Superior temporal gyrus (tissue), 1 donor: ENCODE results near the gene ALAD.
"Not testable (repeated sequence)": the region's sequence is repeated elsewhere in the genome, so short reads cannot be mapped to it uniquely, and the experiment has no call there.

Experiments used
- DNase-seq: peaks from one replicate; pipeline ENCODE4 v3.0.0-alpha.2; 2016; ENCODE audit errors: extremely low spot score

The ALAD gene

DNA sequence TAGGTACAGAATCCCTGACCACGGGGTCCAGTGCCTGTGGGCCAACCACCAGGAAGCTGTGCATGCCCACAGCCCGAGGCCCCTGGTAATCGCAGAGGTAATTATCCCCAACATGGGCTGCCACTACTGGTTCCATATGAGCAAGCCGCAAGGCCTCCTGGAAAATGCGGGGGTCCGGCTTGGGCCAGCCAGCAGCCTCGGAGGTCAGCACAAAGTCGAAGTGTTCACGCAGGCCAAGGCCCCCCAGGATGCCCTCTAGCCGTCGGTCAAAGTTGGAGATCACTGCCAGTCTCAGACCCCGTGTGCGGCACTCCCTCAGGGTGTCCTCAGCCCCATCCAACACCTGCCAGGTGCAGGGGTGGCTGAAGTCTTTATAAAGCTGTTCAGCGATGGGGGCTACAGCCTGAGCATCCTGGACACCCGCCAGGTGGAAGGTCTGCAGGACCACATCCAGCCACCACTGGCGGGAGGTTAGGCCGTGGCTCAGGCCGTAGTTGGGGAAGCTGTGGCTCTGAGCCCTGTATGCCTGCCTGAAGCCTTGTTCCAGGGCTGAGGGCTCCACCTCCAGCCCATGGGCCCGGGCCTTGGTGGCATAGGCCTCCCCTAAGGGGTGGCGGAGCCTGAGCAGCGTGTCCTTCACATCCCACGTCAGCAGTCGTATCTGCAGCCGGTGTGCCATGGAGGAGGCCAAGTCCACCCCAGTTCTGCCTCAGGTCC lies 27.2 kb downstream of the ALAD start:
- no peak for DNase-seq

- DNase-seq, result no peak
Observed at GRCh38 chr9:113373256-113373655, 27.8 kb downstream of the ALAD start.

DNA sequence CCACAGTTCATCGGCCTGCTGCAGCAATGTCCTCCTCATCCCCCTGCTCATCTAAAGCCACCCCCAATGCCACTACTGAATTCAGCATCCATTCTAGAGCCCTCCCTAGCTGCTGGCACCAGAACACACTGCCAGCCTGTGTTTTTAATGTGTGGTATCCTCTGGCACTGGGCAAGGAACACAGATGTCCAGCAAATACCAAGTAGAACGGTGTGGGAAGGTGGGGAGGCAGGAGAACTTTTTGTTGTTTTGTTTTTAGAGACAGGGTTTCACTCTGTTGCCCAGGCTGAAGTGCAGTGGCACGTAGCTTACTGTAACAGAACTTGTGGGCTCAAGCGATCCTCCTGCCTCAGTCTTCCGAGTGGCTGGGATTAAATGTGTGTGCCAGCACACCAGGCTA lies 29.0 kb downstream of the ALAD start:
- DNase-seq, result no peak

DNA sequence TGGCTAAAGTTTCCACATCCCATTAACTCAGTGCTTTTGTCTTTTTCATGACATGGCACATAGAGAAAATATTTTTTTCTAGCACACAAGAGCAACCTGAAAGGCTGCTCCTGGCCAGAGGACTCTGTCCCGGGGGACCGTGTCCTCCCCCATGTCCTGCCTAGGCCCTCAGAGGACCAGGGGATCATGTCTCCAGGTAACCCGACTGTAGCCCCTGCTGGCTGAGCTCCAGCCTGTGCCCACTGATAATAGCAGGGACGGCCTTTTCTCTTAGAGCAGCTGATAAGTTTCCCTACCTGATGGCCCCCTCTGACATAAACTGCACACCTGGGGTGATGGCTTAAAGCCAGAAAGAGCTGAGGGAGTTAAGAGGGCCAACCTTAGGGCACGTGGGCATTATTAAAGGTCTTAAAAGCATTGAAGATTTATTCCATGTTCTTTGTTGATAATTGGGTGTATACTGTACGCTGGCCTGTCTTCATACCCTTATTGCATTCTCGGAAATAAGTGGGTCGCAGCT lies 30.2 kb downstream of the ALAD start:
- no peak for DNase-seq

GRCh38 chr9:113369855-113370140 lies 31.3 kb downstream of the ALAD start:
- DNase-seq, result no peak

- DNase-seq, result no peak
Observed at GRCh38 chr9:113368982-113369854, 31.9 kb downstream of the ALAD start.

DNA sequence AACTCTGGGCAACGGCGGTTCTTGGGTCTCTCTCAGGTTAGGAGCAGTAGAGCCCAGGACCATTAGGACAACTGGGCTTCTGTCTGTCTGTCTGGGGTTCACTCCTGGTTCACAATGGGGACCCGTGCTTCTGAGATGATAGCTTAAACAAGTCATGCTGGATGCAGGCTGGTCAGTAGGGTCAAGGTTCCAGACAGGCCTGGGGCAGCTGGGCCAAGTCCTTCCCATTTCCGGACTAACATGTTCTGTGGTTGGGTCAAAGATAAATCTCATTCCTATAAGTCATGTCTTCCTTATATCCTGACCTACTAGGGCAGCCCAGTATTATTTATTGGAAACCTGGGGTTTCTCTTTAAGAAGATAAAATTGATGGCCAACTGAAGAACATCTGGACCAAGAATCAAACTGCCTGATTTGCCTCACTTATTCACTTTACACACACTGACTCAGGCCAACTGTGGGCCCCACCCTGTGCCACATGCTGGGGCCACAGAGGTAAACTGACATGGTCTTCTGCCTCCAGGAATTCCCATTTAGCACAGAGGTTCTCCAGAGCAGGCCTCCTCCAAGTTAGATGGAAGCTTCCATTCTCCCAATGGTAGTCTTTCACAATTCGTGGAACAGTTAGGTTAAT lies 32.6 kb downstream of the ALAD start:
- DNase-seq, result no peak

DNA sequence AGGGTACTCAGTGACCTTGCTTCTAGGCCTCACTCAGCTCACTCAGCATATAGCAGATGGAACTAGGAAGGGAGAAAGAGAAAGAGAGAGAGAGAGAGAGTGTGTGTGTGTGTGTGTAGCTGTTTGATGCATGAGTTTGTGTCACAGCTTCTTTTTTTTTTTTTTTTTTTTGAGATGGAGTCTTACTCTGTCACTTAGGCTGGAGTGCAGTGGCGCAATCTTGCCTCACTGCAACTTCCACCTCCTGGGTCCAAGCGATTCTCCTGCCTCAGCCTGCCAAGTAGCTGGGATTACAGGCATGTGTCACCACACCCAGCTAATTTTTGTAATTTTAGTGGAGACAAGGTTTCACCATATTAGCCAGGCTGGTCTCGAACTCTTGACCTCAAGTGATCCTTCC lies 35.4 kb downstream of the ALAD start:
- DNase-seq, result not testable (repeated sequence)

- DNase-seq, result no peak
Observed at GRCh38 chr9:113364951-113365350, 36.1 kb downstream of the ALAD start.

DNA sequence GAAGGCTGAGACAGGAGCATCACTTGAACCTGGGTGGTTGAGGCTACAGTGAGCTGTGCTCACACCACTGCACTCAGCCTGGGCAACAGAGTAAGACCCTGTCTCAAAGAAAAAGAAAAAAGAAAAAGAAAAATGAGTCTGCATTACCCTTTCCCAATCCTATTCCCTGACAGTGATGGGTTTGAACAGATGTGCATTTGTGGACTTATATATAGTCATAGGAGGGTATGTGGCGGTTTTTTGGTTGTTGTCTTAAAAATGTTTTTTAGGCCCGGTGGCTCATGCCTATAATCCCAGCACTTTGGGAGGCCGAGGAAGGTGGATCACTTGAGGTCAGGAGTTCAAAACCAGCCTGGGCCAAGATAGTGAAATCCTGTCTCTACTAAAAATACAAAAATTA lies 37.7 kb downstream of the ALAD start:
- DNase-seq, result no peak

DNA sequence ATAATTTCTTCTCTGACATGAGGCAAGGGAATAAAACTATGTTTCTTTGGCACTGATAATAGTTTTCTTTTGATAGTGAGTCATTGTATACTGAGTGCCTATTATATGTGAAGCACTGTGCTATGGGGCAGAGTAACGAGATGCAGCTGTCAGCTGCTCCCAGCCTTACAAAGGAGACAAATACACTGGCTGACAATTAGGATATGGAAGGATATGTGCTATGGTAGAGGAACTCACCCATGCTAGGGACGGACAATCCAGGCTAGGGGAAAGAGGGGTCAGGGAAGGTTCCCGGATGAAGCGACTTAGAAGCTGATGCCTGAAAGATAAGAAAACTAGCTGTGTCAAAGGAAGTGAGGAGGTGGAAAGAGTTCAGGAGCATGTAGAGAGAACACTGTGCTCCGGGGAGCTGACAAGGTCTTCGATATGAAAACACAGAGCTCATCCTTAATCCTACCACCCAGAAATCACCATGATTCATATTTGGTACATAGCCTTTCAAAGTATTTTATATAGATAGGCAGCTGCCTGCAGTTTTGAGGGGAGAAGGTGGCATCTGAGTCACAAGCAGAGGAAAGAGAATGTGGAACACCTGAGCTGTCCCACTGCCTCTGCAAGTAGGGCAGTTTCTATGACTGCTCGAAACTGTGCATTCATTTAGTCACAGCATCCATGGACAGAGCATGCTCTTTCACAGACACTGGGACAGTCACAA lies 39.6 kb downstream of the ALAD start:
- peak; percentile 35 for DNase-seq

DNA sequence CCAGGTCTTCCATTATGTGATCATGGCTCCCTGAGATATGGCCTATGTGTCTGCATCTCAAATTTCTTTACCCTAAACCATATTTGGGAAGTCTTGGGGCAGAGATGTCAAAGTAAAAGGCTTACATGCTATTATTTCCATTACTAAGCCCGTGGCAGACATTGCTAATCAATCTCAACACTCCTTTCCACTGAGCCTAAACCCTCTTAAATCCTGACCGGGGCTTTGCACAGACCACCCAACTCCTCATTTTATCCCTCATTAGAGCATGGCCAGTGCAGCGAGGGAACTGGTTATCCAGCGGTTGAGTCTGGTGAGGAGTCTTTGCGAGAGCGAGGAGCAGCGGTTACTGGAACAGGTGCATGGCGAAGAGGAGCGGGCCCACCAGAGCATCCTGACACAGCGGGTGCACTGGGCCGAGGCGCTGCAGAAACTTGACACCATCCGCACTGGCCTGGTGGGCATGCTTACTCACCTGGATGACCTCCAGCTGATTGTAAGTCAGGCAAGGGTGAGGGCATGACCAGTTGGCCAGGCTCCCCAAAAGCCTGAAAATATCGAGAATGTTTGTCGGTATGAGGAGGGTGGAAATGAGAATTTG lies 40.7 kb downstream of the ALAD start:
- DNase-seq, result no peak

- no peak for DNase-seq
Observed at GRCh38 chr9:113359385-113359784, 41.7 kb downstream of the ALAD start.

GRCh38 chr9:113356686-113357292 lies 44.3 kb downstream of the ALAD start:
- no peak for DNase-seq

- DNase-seq, result no peak
Observed at GRCh38 chr9:113355040-113355596, 46.0 kb downstream of the ALAD start.

GRCh38 chr9:113352411-113352810 lies 48.7 kb downstream of the ALAD start:
- no peak for DNase-seq

DNA sequence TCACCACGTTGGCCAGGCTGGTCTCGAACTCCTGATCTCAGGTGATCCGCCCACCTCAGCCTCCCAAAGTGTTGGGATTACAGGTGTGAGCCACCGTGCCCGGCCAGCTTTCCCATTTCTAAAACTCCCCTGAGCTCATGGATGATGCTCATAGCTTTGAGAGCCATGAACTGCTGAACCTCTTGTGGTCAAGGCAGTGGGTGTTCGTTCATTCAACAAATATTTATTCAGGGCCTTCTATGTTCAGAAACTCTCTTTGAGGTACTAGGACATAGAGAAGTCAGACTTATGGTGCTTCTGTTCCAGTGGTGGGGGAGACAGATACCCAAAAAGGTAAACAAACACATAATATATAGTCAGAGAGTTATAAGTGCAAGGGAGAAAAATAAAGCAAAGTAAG lies 49.1 kb downstream of the ALAD start:
- DNase-seq, result no peak

GRCh38 chr9:113350937-113351336 lies 50.1 kb downstream of the ALAD start:
- no peak for DNase-seq

- no peak for DNase-seq
Observed at GRCh38 chr9:113350107-113350661, 50.9 kb downstream of the ALAD start.

GRCh38 chr9:113349445-113350094 lies 51.5 kb downstream of the ALAD start, which contains the start of gene BSPRY:
TSS of gene BSPRY (plus strand) at chr9:113349541. CDS start at chr9:113349580, 39 bp downstream.
- no peak for DNase-seq
